Thyroid gland (tissue), 4 donors: Measurements from ENCODE around the gene RPP30.

Experiments used
- POLR2A ChIP-seq, 2 donors: fragments of 450-650 bp; IDR thresholded peaks; one replicate each; pipeline ENCODE4 v1.6.1; 2017; ENCODE audit warnings: antibody characterized with exemption in 2 of 2, mild to moderate bottlenecking in 2 of 2, moderate library complexity in 1 of 2
- TF ChIP-seq, protein P1 (sequence below), 6 experiments: fragments of 200-600 bp in 3 of 6; fragments of 450-650 bp in 3 of 6; sonication (generic) in 3 of 6; IDR thresholded peaks; one replicate each; pipeline ENCODE4 v1.5.1; 2016 to 2019; ENCODE audit warnings: antibody characterized with exemption in 6 of 6, mild to moderate bottlenecking in 2 of 6, inconsistent platforms in 1 of 6, moderate library complexity in 1 of 6

DNA sequence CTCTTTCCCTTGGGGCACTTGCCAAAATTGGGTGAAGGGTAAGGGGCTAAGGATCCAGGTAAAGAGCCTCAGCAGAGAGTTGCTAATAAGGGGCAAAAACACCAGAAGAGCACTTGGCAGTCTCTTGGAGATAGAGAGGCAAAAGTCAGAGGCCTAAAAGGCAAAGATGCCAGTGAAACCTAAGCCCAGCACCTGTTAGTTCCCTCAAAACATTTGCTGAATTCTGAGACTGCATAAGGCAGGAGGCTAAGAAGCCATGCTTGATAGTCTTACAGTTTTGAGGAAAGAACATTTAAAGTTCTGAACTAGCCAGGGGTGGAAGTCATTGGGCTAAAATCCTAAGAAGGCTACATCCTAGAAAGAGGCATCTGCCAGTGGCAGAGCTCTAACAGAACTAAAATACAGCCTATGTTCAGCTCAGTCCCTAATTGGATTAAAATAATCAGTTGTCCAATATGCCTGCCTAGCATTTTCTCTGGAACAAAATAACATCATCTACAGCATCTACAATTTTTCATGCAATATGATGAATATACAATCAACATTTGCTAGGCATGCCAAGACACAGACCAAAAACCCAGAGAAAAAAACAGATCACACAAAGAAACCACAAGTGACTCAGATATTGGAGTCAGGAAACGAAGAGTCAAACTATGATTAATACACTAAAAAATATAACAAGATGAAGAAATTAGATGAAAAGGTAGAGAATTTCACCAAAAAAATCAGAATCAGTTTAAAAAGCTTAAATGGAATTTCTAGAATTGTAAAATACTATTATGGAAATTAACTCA is 21.6 kb upstream of the RPP30 start:
- no peak for TF ChIP-seq POLR2A (IDR thresholded peaks at IDR 0.05)
- TF ChIP-seq, protein P1, sequence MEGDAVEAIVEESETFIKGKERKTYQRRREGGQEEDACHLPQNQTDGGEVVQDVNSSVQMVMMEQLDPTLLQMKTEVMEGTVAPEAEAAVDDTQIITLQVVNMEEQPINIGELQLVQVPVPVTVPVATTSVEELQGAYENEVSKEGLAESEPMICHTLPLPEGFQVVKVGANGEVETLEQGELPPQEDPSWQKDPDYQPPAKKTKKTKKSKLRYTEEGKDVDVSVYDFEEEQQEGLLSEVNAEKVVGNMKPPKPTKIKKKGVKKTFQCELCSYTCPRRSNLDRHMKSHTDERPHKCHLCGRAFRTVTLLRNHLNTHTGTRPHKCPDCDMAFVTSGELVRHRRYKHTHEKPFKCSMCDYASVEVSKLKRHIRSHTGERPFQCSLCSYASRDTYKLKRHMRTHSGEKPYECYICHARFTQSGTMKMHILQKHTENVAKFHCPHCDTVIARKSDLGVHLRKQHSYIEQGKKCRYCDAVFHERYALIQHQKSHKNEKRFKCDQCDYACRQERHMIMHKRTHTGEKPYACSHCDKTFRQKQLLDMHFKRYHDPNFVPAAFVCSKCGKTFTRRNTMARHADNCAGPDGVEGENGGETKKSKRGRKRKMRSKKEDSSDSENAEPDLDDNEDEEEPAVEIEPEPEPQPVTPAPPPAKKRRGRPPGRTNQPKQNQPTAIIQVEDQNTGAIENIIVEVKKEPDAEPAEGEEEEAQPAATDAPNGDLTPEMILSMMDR (IDR thresholded peaks at IDR 0.05): no peak
